ENCODE results near the gene ADGRF5.

Gene ADGRF5

GRCh38 chr6:46828939-46829338, 92.8 kb downstream of the ADGRF5 start:
- DNase-seq (ENCODE audit: low read depth) = no peak

GRCh38 chr6:46821458-46821881, 100.3 kb downstream of the ADGRF5 start:
- no peak for DNase-seq (ENCODE audit: low read depth)

- no peak for DNase-seq (ENCODE audit: low read depth)
These were observed 102.2 kb downstream of the ADGRF5 start for GRCh38 chr6:46819561-46819960.

GRCh38 chr6:46816626-46817025, 105.1 kb downstream of the ADGRF5 start:
- no peak for DNase-seq (ENCODE audit: low read depth)

- DNase-seq (ENCODE audit: low read depth) = no peak
These were observed 106.6 kb downstream of the ADGRF5 start for GRCh38 chr6:46815130-46815529.

- DNase-seq (ENCODE audit: low read depth) = no peak
These were observed 112.9 kb downstream of the ADGRF5 start for GRCh38 chr6:46808806-46809205.

Measured in fibroblast of the conjunctiva (primary cell).